NK-92 (cell line): ENCODE data around the gene MT1H.
"Not testable (repeated sequence)": the region's sequence is repeated elsewhere in the genome, so short reads cannot be mapped to it uniquely, and the experiment has no call there.

Experiments used
- DNase-seq: peaks from one replicate; lab custom pipeline; 2025; ENCODE audit not compliant: unreplicated experiment; lab: John Stamatoyannopoulos, UW

MT1H gene

GRCh38 chr16:56664506-56664905 is 5.1 kb upstream of the MT1H start:
- no peak for DNase-seq

DNA sequence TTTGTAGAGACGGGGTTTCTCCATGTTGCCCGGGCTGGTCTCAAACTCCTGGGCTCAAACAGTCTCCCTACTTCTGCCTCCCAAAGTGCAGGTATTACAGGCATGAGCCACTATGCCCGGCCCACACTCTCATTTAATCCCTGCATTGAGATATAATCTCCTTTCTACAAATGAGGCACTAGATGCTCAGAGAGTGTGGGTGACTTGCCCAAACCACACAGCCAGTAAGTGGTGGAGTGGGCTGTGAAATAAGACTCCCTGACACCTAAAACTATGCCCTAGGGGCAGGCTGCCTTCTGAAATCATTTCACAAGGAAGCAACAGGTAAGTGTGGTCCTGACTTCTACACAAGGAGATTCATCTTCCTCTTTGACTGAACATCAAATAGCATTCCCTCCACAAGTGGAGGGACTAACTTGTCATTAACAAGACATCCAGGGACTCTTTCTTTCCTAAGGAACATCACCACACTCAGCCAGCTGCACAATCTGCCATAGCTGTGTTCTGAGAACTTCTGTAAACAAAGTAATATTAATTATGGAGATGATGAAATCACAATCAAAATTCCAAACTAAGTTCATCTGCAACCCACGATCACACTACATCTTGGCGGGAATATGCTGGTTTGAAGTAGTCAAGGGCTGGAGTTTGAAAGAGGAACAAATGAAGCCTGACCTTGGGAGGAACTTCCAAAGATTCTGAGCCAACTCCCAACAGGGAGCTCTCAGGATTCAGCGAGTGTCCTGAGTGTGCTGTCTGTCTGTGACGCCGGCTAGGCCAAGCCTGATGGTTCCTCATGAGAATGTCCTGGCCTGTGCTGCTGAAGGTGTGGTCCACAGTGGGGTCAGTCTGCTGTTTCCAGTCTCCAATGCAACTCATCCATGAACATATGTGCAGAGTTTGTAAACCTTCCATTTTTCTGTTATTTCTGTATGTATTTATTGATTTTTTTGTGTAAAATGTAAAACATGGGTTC is 4.0 kb upstream of the MT1H start:
- not testable (repeated sequence) for DNase-seq

GRCh38 chr16:56667581-56668571 is 1.7 kb upstream of the MT1H start, which contains the start of gene MT1G:
Gene MT1G, minus strand, starts transcription at chr16:56668065. Its CDS starts 72 bp downstream, at chr16:56667993.
- DNase-seq, result no peak

- DNase-seq, result no peak
Measured at GRCh38 chr16:56669840-56670619, 416 bp downstream of the MT1H start.

DNA sequence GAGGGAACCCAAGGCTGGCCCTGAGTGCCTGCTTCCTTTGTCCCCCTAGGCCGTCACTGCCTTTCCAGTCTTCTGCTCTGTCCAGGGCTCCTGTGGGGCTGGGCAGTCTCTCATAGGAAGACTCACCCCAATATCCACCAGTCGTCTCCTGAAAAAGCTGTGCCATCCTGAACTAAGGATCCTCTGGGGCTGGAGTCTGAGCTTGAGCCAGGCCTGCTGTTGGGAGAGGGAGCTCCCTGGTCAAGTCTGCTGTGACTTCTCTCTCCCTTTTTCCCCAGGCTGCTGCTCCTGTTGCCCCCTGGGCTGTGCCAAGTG is 963 bp downstream of the MT1H start:
- no peak for DNase-seq

DNA sequence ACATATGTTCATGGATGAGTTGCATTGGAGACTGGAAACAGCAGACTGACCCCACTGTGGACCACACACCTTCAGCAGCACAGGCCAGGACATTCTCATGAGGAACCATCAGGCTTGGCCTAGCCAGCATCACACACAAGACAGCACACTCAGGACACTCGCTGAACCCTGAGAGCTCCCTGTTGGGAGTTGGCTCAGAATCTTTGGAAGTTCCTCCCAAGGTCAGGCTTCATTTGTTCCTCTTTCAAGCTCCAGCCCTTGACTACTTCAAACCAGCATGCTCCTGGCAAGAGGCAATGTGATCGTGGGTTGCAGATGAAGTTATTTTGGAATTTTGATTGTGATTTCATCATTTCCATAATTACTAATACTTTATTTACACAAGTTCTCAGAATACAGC is 2.1 kb downstream of the MT1H start:
- not testable (repeated sequence) for DNase-seq

- not testable (repeated sequence) for DNase-seq
Measured at GRCh38 chr16:56672171-56672570, 2.6 kb downstream of the MT1H start.

DNA sequence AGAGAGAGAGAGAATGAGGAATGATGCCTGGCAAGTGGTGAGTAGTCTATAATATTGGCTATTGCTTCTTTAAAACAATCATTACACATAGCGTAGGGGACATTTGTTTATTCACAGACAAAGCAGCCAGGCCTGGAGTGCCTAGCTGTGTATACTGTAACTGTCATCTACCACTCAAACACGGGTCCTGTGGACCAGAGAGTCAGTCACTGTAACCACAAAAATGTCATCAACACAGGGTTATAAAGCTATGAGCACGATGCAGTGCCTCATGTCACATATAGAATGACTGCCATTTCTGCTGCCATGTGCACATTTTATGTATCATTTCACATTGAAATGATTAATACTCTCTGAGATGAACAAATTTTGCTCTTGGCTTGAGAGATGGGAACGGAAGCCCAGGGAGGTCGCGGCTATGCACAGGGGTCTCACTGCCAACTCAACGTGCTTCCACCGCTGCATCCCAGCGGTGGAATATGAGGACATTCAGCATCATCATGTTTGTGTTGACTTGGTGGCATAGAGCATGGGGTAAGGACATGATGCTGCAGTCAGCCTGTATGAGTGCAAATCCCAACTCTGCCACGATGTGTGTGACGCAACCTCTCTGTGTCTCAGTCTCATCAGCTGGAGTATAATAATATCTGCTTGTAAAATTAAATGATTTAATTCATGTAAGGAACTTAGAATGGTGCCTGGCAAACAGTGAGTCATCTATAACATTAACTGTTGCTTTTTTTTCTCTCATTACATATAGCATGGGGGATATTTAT is 3.3 kb downstream of the MT1H start:
- no peak for DNase-seq

DNA sequence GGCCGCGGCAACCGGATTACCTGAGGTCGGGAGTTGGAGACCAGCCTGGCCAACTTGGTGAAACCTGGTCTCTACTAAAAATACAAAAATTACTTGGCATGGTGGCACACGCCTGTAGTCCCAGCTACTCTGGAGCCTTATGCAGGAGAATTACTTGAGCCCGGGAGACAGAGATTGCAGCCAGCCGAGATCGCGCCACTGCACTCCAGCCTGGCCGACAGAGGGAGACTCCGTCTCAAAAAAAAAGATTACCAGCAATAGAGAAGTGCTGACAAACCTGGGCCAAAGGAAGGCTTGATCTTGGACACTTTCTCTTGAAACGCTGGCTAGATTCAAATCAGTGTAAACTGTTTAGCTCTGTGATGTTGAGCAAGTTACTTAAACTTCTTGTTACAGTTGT is 4.3 kb downstream of the MT1H start:
- no peak for DNase-seq

DNA sequence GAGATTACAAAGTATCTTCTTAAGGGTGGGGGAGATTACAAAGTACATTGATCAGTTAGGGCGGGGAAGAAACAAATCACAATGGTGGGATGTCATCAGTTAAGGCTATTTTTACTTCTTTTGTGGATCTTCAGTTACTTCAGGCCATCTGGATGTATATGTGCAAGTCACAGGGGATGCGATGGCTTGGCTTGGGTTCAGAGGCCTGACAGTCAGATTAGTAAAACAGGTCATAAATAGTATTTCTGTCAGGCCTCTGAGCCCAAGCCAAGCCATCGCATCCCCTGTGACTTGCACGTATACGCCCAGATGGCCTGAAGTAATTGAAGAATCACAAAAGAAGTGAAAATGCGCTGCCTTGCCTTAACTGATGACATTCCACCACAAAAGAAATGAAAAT is 5.0 kb downstream of the MT1H start:
- DNase-seq, result not testable (repeated sequence)

DNA sequence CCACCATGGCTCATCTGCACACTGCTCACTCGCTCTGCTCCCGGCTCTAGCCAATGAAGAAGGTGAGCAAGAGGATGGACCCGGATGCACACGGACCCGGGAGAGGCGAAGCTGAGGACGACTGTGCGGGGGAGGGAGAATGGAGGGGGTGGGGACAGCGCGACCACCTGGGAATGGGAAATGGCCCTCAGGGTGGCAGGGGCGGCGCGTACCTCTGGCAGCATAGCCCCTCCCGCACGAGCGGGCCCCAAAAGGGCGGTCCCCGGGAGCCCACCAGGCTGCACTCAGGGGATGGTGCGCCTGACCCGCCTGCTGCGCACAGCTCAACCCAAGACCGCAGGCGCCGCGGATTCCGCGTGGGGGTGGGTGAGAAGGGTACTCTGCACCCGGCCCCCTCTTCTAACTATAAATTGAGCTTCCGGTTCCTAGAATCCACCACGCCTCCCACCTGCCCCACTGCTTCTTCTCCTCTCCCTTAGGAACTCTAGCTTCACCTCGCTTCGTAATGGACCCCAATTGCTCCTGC is 6.1 kb downstream of the MT1H start:
- DNase-seq, result no peak

- DNase-seq, result no peak
Measured at GRCh38 chr16:56677474-56677873, 7.9 kb downstream of the MT1H start.

DNA sequence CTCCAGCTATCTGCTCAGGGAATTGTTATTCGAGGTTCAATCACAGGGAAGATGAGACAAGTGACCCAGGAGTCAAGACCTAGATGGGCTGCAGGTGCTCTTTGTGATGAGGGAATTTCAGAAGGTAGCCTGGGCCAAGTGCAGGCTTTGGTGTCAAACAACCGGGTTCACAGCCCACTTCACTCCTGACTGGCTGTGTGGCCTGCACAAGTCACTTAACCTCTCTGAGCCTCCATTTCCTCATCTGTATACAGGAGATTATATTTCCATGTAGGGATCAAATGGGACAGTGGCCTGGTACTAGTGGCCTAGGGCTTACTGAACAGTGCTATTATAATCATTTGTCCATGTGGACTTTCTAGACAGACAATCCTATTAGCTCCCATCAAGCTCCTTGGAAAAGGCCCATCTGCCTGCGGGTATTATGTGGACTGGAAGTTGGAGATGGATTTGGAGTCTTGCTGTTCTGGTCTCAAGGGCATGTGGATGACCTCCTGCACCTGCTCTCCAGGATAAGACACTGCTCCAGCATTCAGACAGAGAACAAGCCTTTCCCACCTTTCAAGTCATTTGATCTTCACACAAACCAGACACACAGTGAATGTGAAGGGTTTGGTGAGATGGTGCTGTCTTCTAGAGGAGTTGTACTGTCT is 9.6 kb downstream of the MT1H start:
- DNase-seq, result no peak

DNA sequence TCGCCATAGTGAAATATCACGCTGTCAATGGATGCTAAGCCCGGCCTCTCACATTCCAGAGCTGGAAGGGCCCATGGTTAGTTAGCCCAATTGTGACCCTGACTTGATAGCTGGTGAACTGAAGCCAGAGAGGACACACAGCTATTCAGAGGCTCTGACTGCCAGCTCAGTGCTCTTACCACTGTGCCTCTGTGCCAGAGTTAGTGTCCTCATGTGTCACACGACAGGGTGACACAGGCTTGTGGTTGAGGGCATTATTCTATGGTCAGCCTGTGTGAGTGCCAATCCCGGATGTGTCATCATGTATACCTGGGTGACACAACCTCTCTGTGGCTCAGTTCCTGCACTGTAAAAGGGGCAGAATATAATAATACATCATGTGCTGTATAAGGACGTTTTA is 10.2 kb downstream of the MT1H start:
- DNase-seq, result no peak

GRCh38 chr16:56681939-56682702 is 12.5 kb downstream of the MT1H start, which contains the start of gene MT1X:
Gene MT1X, plus strand, starts transcription at chr16:56682470. Its CDS starts 71 bp downstream, at chr16:56682541.
- no peak for DNase-seq

DNA sequence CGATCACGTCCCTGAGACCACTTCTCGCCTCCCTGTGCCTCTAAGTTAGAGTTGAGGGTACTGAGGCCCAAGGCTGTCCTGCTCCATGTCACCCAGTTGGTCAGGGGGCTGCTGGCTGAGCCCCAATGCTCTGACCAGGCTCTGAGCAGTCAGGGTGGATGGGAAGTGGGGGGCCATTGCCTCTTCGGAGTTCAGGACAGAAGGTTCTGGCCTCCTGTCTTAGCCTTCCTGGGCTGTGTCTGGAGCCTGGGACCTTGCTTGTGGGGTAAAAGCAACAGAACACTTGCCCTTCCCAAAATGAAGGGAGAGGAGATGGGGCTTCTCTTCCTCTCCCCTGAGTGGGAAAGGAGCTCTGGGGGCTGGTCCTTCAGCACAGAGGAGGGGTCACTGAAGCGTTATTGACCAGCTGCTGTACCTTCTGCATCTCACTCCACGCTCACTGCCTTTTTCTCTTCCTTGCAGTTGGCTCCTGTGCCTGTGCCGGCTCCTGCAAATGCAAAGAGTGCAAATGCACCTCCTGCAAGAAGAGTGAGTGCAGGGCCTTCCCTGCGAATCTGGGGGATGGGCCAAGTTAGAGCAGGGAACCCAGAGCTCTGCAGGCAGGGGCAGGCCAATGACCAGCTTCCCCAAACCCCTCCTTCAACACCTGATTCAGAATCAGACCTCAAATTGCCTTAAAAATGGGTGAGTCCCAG is 13.2 kb downstream of the MT1H start:
- no peak for DNase-seq

DNA sequence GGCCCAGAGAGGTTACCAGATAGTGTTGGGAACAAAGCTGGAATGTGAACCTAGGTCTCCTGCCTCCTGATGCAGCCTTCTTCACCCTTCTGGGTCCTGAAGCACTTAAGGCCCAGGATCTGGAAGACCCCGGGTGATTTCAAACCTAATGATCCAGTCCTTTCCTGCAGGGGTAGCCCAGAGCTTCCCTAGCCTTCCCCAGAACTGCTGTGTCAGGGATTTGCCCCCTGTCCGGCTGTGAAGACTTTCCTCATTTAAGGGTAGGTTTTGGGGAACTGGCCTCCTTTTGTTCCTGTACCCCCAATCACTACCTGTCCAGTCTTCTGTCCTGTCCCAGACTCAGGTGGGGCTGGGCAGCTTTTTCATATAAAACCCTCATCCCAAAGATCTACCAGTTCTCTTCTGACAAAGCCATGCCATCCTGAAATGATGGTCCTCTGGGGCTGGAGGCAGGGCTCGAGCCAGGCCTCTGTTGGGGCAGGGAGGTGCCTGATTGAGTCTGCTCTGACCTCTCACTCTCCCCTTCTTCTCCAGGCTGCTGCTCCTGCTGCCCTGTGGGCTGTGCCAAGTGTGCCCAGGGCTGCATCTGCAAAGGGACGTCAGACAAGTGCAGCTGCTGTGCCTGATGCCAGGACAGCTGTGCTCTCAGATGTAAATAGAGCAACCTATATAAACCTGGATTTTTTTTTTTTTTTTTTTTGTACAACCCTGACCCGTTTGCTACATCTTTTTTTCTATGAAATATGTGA is 14.0 kb downstream of the MT1H start:
- no peak for DNase-seq
